ENCODE measurements around the gene MYBPC2. TPM values are rescaled to one million over a fixed set of nuclear protein-coding genes. Genes with fewer than 3 reads are reported as not detected.
"Not testable (repeated sequence)": the region's sequence is repeated elsewhere in the genome, so short reads cannot be mapped to it uniquely, and the experiment has no call there.

Gene MYBPC2
- total RNA-seq, 1 donor from 2014 or later, result not detected

DNA sequence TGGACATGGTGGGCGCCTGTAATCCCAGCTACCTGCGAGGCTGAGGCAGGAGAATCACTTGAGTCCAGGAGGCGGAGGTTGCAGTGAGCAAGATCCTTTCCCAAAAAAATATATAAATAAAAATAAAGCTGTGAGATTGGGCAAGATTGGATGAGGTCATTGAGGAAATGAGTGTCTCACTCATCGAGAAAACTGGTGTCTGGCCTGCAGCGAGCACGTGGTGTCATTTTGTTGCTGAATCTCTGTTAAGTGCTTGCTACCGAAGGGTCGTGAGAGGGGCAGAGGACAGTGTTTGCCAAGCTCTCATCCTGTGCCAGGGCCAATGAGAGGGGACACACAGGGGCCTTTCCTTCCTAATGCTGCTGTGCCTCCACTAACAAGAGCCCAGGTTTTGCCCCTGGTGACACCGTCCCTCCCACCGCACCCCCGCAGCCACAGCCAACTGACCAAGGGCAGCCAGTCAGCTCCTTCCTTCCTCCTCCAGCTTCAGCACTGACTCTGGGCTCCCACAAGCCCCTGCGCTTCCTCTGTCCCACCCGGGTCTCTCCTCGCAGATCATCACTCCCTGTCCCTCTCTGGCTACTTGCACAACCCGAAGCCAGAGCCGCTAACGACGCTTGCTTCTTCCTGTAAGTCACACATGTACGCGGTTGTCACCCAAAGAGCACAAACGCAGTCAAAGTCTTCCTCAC, 45.4 kb upstream of the MYBPC2 start:
- Mint-ChIP-seq H3K27ac (ENCODE audit: unreplicated experiment) (no peak overlapping the region), H3K4me1 (ENCODE audit: unreplicated experiment) (peaks cover 15% of the 10 kb centered on the region), H3K4me3 (ENCODE audit: unreplicated experiment) (no peak overlapping the region), H3K9me3 (ENCODE audit: unreplicated experiment) (no peaks in the 10 kb centered on the region), H3K27me3 (ENCODE audit: unreplicated experiment) (no peaks in the 10 kb centered on the region), H3K36me3 (ENCODE audit: unreplicated experiment) (no peaks in the 10 kb centered on the region)
- TF ChIP-seq, protein P1, sequence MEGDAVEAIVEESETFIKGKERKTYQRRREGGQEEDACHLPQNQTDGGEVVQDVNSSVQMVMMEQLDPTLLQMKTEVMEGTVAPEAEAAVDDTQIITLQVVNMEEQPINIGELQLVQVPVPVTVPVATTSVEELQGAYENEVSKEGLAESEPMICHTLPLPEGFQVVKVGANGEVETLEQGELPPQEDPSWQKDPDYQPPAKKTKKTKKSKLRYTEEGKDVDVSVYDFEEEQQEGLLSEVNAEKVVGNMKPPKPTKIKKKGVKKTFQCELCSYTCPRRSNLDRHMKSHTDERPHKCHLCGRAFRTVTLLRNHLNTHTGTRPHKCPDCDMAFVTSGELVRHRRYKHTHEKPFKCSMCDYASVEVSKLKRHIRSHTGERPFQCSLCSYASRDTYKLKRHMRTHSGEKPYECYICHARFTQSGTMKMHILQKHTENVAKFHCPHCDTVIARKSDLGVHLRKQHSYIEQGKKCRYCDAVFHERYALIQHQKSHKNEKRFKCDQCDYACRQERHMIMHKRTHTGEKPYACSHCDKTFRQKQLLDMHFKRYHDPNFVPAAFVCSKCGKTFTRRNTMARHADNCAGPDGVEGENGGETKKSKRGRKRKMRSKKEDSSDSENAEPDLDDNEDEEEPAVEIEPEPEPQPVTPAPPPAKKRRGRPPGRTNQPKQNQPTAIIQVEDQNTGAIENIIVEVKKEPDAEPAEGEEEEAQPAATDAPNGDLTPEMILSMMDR (IDR thresholded peaks at IDR 0.05), result no peak
- no peak for DNase-seq (ENCODE audit: extremely low spot score, unreplicated experiment)

GRCh38 chr19:50387868-50388245, 44.8 kb upstream of the MYBPC2 start:
- H3K36me3 Mint-ChIP-seq (ENCODE audit: unreplicated experiment), result no peaks in the 10 kb centered on the region
- peaks cover 15% of the 10 kb centered on the region for H3K4me1 Mint-ChIP-seq (ENCODE audit: unreplicated experiment)
- H3K27ac Mint-ChIP-seq (ENCODE audit: unreplicated experiment), result no peak overlapping the region
- no peaks in the 10 kb centered on the region for H3K9me3 Mint-ChIP-seq (ENCODE audit: unreplicated experiment)
- no peak for DNase-seq (ENCODE audit: extremely low spot score, unreplicated experiment)
- H3K4me3 Mint-ChIP-seq (ENCODE audit: unreplicated experiment), result no peak overlapping the region
- TF ChIP-seq, protein P1 (IDR thresholded peaks at IDR 0.05), result no peak
- H3K27me3 Mint-ChIP-seq (ENCODE audit: unreplicated experiment), result no peaks in the 10 kb centered on the region

- not testable (repeated sequence) for H3K9me3 Mint-ChIP-seq (ENCODE audit: unreplicated experiment); DNase-seq (ENCODE audit: extremely low spot score, unreplicated experiment); H3K36me3 Mint-ChIP-seq (ENCODE audit: unreplicated experiment); H3K27me3 Mint-ChIP-seq (ENCODE audit: unreplicated experiment); H3K27ac Mint-ChIP-seq (ENCODE audit: unreplicated experiment); H3K4me1 Mint-ChIP-seq (ENCODE audit: unreplicated experiment); H3K4me3 Mint-ChIP-seq (ENCODE audit: unreplicated experiment)
Observed at GRCh38 chr19:50390295-50390694, 42.4 kb upstream of the MYBPC2 start.

DNA sequence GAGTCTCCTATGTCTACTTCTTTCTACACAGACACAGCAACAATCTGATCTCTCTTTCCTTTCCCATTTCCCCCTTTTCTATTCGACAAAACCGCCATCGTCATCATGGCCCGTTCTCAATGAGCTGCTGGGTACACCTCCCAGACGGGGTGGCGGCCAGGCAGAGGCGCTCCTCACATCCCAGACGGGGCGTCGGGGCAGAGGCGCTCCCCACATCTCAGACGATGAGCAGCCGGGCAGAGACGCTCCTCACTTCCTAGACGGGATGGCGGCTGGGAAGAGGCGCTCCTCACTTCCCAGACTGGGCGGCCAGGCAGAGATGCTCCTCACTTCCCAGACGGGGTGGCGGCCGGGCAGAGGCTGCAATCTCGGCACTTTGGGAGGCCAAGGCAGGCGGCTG, 41.7 kb upstream of the MYBPC2 start:
- H3K36me3 Mint-ChIP-seq (ENCODE audit: unreplicated experiment); H3K9me3 Mint-ChIP-seq (ENCODE audit: unreplicated experiment); H3K27me3 Mint-ChIP-seq (ENCODE audit: unreplicated experiment); H3K4me1 Mint-ChIP-seq (ENCODE audit: unreplicated experiment); H3K27ac Mint-ChIP-seq (ENCODE audit: unreplicated experiment); DNase-seq (ENCODE audit: extremely low spot score, unreplicated experiment); H3K4me3 Mint-ChIP-seq (ENCODE audit: unreplicated experiment): not testable (repeated sequence)

GRCh38 chr19:50392759-50393158, 39.9 kb upstream of the MYBPC2 start:
- Mint-ChIP-seq H3K4me3 (ENCODE audit: unreplicated experiment) (no peak overlapping the region), H3K27me3 (ENCODE audit: unreplicated experiment) (no peaks in the 10 kb centered on the region), H3K4me1 (ENCODE audit: unreplicated experiment) (no peaks in the 10 kb centered on the region), H3K36me3 (ENCODE audit: unreplicated experiment) (no peaks in the 10 kb centered on the region), H3K9me3 (ENCODE audit: unreplicated experiment) (no peaks in the 10 kb centered on the region), H3K27ac (ENCODE audit: unreplicated experiment) (no peak overlapping the region)
- no peak for DNase-seq (ENCODE audit: extremely low spot score, unreplicated experiment)
- TF ChIP-seq, protein P1 (IDR thresholded peaks at IDR 0.05), result no peak

DNA sequence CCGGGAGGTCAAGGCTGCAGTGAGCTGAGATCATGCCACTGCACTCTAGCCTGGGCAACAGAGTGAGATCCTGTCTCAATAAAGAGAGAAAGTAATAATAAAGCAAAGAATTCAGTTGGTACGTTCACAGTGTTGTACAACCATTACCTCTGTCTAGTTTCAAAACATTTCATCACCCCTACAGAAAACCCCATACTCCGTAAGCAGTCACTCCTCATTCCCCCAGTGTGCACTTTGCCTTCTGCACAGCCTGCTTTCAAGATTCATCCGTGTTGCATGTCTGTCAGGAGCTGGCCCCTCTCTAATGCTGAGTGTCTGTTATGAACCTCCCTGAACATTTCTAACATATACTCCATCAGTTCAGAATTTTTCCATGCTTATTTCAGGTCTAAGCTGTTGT, 39.1 kb upstream of the MYBPC2 start:
- no peaks in the 10 kb centered on the region for H3K36me3 Mint-ChIP-seq (ENCODE audit: unreplicated experiment)
- no peak overlapping the region for H3K4me3 Mint-ChIP-seq (ENCODE audit: unreplicated experiment)
- no peaks in the 10 kb centered on the region for H3K9me3 Mint-ChIP-seq (ENCODE audit: unreplicated experiment)
- TF ChIP-seq, protein P1 (IDR thresholded peaks at IDR 0.05), result no peak
- no peaks in the 10 kb centered on the region for H3K4me1 Mint-ChIP-seq (ENCODE audit: unreplicated experiment)
- no peaks in the 10 kb centered on the region for H3K27me3 Mint-ChIP-seq (ENCODE audit: unreplicated experiment)
- H3K27ac Mint-ChIP-seq (ENCODE audit: unreplicated experiment), result no peak overlapping the region
- DNase-seq (ENCODE audit: extremely low spot score, unreplicated experiment), result no peak
